IMR-90 (cell line): ENCODE measurements around the gene MRC1. TPM values are rescaled to one million over a fixed set of nuclear protein-coding genes. Genes with fewer than 3 reads are reported as not detected.

ENCODE experiments used
- ATAC-seq: fragments of 200-7000 bp; cut with Tn5 transposase; 2 replicates; pipeline ENCODE4 v1.9.1; 2020; ENCODE audit warnings: low read depth, mild to moderate bottlenecking, moderate library complexity
- BruUV-seq: library from RNA; stranded (reverse); fragments of 400-500 nt; replicated peaks from 2 replicates; lab custom pipeline; 2021; lab: Mats Ljungman, UMichigan
- CTCF ChIA-PET: fragments of 300-600 bp; formaldehyde crosslinking; extraction: SDS; loops from one replicate; lab custom pipeline; 2021; ENCODE audit warnings: antibody characterized with exemption; lab: Yijun Ruan, JAX
- POLR2A ChIA-PET: fragments of 300-600 bp; sonication (Branson Sonifier 250); formaldehyde crosslinking; loops from one replicate; lab custom pipeline; 2022; ENCODE audit warnings: antibody characterized with exemption; ENCODE audit not compliant: unreplicated experiment; lab: Charles Lee
- DNase-seq: peaks from one replicate; pipeline ENCODE4 v3.0.0; 2013
- H2AFZ ChIP-seq: replicated peaks from 2 replicates; pipeline ENCODE3; 2013; ENCODE audit warnings: low read length, mild to moderate bottlenecking; ENCODE audit not compliant: poor library complexity
- H2AK5ac ChIP-seq: 2 replicates; pipeline ENCODE4 v1.6.1; 2013; ENCODE audit warnings: low read depth, low read length, inconsistent platforms
- H2AK9ac ChIP-seq: replicated peaks from 2 replicates; pipeline ENCODE3; 2013; ENCODE audit warnings: mild to moderate bottlenecking, low read depth, low read length, moderate library complexity; ENCODE audit not compliant: poor library complexity
- H2BK120ac ChIP-seq: 2 replicates; pipeline ENCODE4 v1.6.1; 2013; ENCODE audit warnings: low read depth, low read length, inconsistent platforms
- H2BK15ac ChIP-seq: 3 replicates; pipeline ENCODE4 v1.6.1; 2013; ENCODE audit warnings: low read depth, low read length, inconsistent platforms
- H2BK20ac ChIP-seq: 2 replicates; pipeline ENCODE4 v1.6.1; 2013; ENCODE audit warnings: low read depth, mild to moderate bottlenecking, inconsistent platforms, low read length, moderate library complexity
- H2BK5ac ChIP-seq: 2 replicates; pipeline ENCODE4 v1.6.1; 2013; ENCODE audit warnings: mild to moderate bottlenecking, low read depth, low read length, inconsistent platforms; ENCODE audit not compliant: poor library complexity, severe bottlenecking
- H3K14ac ChIP-seq: replicated peaks from 2 replicates; pipeline ENCODE4 v1.6.1; 2013; ENCODE audit warnings: low read depth, low read length, inconsistent platforms
- H3K18ac ChIP-seq: 2 replicates; pipeline ENCODE4 v1.6.1; 2013; ENCODE audit warnings: low read depth, low read length, control low read depth
- H3K23ac ChIP-seq: 2 replicates; pipeline ENCODE4 v1.6.1; 2013; ENCODE audit warnings: low read depth, low read length, inconsistent platforms
- H3K27ac ChIP-seq: 2 replicates; pipeline ENCODE4 v1.5.1; 2013; ENCODE audit warnings: mild to moderate bottlenecking, control low read depth, low read length; ENCODE audit not compliant: insufficient read depth
- H3K27me3 ChIP-seq: 2 replicates; pipeline ENCODE4 v1.6.1; 2013; ENCODE audit warnings: low read length; ENCODE audit not compliant: control insufficient read depth, insufficient read depth
- H3K36me3 ChIP-seq: 2 replicates; pipeline ENCODE4 v1.6.1; 2013; ENCODE audit warnings: low read length, mixed read lengths; ENCODE audit not compliant: control insufficient read depth, insufficient read depth
- H3K4ac ChIP-seq: 2 replicates; pipeline ENCODE4 v1.6.1; 2013; ENCODE audit warnings: low read depth, low read length, inconsistent platforms
- H3K4me1 ChIP-seq: 2 replicates; pipeline ENCODE4 v1.6.1; 2013; ENCODE audit warnings: low read length, mixed read lengths; ENCODE audit not compliant: control insufficient read depth, insufficient read depth
- H3K4me2 ChIP-seq: 2 replicates; pipeline ENCODE4 v1.6.1; 2013; ENCODE audit warnings: low read depth, mild to moderate bottlenecking, control low read depth, low read length, moderate library complexity
- H3K4me3 ChIP-seq: 2 replicates; pipeline ENCODE4 v1.5.1; 2013; ENCODE audit warnings: low read depth, mild to moderate bottlenecking, control low read depth, low read length, moderate library complexity; ENCODE audit not compliant: insufficient read depth
- H3K56ac ChIP-seq: 2 replicates; pipeline ENCODE4 v1.6.1; 2013; ENCODE audit warnings: low read length, inconsistent platforms; ENCODE audit not compliant: insufficient read depth; ENCODE audit errors: extremely low read depth
- H3K79me1 ChIP-seq, 2 experiments: 2 replicates each; pipeline ENCODE4 v1.6.1; 2013; ENCODE audit warnings: low read length in 2 of 2, inconsistent platforms in 1 of 2, low read depth in 1 of 2
- H3K9ac ChIP-seq: 2 replicates; pipeline ENCODE4 v1.6.1; 2013; ENCODE audit warnings: low read depth, low read length, control low read depth
- H3K9me1 ChIP-seq: 2 replicates; pipeline ENCODE4 v1.6.1; 2013; ENCODE audit warnings: low read length, inconsistent platforms; ENCODE audit not compliant: insufficient read depth
- H3K9me3 ChIP-seq: 2 replicates; pipeline ENCODE4 v1.6.1; 2013; ENCODE audit warnings: low read length; ENCODE audit not compliant: control insufficient read depth, insufficient read depth
- H4K20me1 ChIP-seq: 2 replicates; pipeline ENCODE4 v1.6.1; 2013; ENCODE audit warnings: low read length, inconsistent platforms; ENCODE audit not compliant: insufficient read depth
- H4K5ac ChIP-seq: 2 replicates; pipeline ENCODE4 v1.6.1; 2013; ENCODE audit warnings: mild to moderate bottlenecking, low read depth, low read length, control low read depth
- H4K8ac ChIP-seq, 2 experiments: 2 replicates each; pipeline ENCODE4 v1.6.1; 2013; ENCODE audit warnings: low read depth in 2 of 2, low read length in 2 of 2, control low read depth in 1 of 2, inconsistent platforms in 1 of 2
- H4K91ac ChIP-seq: 2 replicates; pipeline ENCODE4 v1.6.1; 2013; ENCODE audit warnings: low read depth, low read length, inconsistent platforms; ENCODE audit not compliant: insufficient read depth
- BHLHE40 ChIP-seq: fragments of 150-350 bp; IDR thresholded peaks from 2 replicates; pipeline ENCODE4 v1.6.1; 2016; ENCODE audit warnings: mild to moderate bottlenecking, low read depth, low read length
- CEBPB ChIP-seq: IDR thresholded peaks from 2 replicates; pipeline ENCODE4 v1.6.1; 2012; ENCODE audit warnings: low read depth, low read length, improper control_type of control experiment
- CHD1 ChIP-seq: IDR thresholded peaks from 2 replicates; pipeline ENCODE4 v1.6.1; 2012; ENCODE audit warnings: low read depth, low read length, improper control_type of control experiment
- FOS ChIP-seq: fragments of 150-350 bp; IDR thresholded peaks from 2 replicates; pipeline ENCODE4 v1.6.1; 2016; ENCODE audit warnings: low read depth, low read length
- MAFK ChIP-seq: IDR thresholded peaks from 2 replicates; pipeline ENCODE4 v1.6.1; 2012; ENCODE audit warnings: low read depth, low read length, improper control_type of control experiment
- MAZ ChIP-seq: IDR thresholded peaks from 2 replicates; pipeline ENCODE4 v1.6.1; 2012; ENCODE audit warnings: low read depth, mild to moderate bottlenecking, low read length, improper control_type of control experiment, moderate library complexity, borderline replicate concordance
- MXI1 ChIP-seq: IDR thresholded peaks from 2 replicates; pipeline ENCODE4 v1.6.1; 2012; ENCODE audit warnings: low read depth, mild to moderate bottlenecking, low read length, moderate library complexity, borderline replicate concordance
- NFE2L2 ChIP-seq: fragments of 150-350 bp; IDR thresholded peaks from 2 replicates; pipeline ENCODE4 v1.6.1; 2016; ENCODE audit warnings: low read depth, mild to moderate bottlenecking, low read length
- POLR2A ChIP-seq: IDR thresholded peaks from 2 replicates; pipeline ENCODE4 v1.6.1; 2012; ENCODE audit warnings: mild to moderate bottlenecking, low read depth, low read length
- RAD21 ChIP-seq: IDR thresholded peaks from 2 replicates; pipeline ENCODE4 v1.6.1; 2012; ENCODE audit warnings: low read length, improper control_type of control experiment
- RCOR1 ChIP-seq: IDR thresholded peaks from 2 replicates; pipeline ENCODE4 v1.6.1; 2012; ENCODE audit warnings: mild to moderate bottlenecking, low read length, improper control_type of control experiment; ENCODE audit not compliant: insufficient replicate concordance
- RFX5 ChIP-seq: IDR thresholded peaks from 2 replicates; pipeline ENCODE4 v1.8.0; 2012; ENCODE audit warnings: low read depth, mild to moderate bottlenecking, low read length, moderate library complexity
- SMC3 ChIP-seq: fragments of 150-350 bp; IDR thresholded peaks from 2 replicates; pipeline ENCODE4 v1.6.1; 2016; ENCODE audit warnings: low read depth, mild to moderate bottlenecking, antibody characterized with exemption, low read length, moderate library complexity
- dilution Hi-C: fragments of 300-500 bp; cut with HindIII; formaldehyde crosslinking; loops from one replicate; pipeline ENCODE4 v1.14.3; 2018; ENCODE audit warnings: low sequenced_read_pairs; ENCODE audit not compliant: unreplicated experiment
- in situ Hi-C: fragments of 300-500 bp; cut with MboI; formaldehyde crosslinking; loops from 3 replicates; pipeline ENCODE4 v1.14.3; 2019; ENCODE audit warnings: low sequenced_read_pairs, inconsistent platforms, mixed read lengths
- intact Hi-C: fragments of 100-400 bp; cut with micrococcal nuclease; formaldehyde crosslinking; loops from 2 replicates; pipeline ENCODE4 v1.10.0; 2022
- polyA plus RNA-seq, 3 experiments: library from polyadenylated mRNA; depleted of rRNA; stranded (reverse); fragments of >200 nt; gene quantifications; 2 replicates each; pipeline ENCODE4 v1.2.3, GENCODE V29; 2012; ENCODE audit warnings: low replicate concordance in 1 of 3
- total RNA-seq: library from RNA; depleted of rRNA; stranded (reverse); fragments of >200 nt; gene quantifications from 2 replicates; pipeline ENCODE4 v1.2.3, GENCODE V29; 2012
- TF ChIP-seq, protein P1 (sequence below): conservative IDR thresholded peaks from 2 replicates; pipeline ENCODE4 v1.5.1; 2012; ENCODE audit warnings: mild to moderate bottlenecking, low read depth, low read length, improper control_type of control experiment
- TF ChIP-seq, protein P2 (sequence below): fragments of 150-350 bp; IDR thresholded peaks from 2 replicates; pipeline ENCODE4 v1.6.1; 2017; ENCODE audit warnings: mild to moderate bottlenecking, antibody characterized with exemption, low read length, low read depth
- TF ChIP-seq, protein P3 (sequence below): fragments of 150-350 bp; IDR thresholded peaks from 2 replicates; pipeline ENCODE4 v1.6.1; 2016; ENCODE audit warnings: low read depth, mild to moderate bottlenecking, low read length, moderate library complexity, borderline replicate concordance

The MRC1 gene
- total and polyA plus RNA-seq, 2 of the 4 experiments (the other 2 are of a cell fraction) = not detected

DNA sequence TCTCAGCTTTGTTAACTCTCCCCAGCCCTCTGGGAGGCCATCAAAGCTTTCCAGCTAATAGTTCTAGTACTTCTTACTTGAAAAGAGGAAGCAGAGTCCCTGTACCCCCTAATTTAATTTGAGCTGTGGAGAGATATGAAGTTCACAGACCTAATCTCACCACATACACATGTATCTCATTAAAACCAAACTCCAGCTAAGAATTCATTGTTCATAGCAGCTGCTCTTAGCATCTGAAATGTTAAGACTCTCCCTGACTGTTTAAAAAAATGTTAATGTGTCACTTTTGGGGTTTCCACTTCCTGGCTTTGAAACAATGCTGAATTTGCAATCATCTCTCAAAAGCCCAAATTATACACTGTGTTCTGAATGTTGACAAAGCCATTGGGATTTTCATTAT is 16.2 kb upstream of the MRC1 start:
- Histone ChIP-seq H3K14ac (no peak overlapping the region), H3K9me1 (0 out of 2 replicates have a peak, but pooled peaks cover 4% of the 10 kb centered on the region), H2BK120ac (no peak overlapping the region), H4K20me1 (no peaks in the 10 kb centered on the region), H3K23ac (no peak overlapping the region), H3K9me3 (no peaks in the 10 kb centered on the region), H2BK20ac (no peak overlapping the region), H2BK5ac (no peak overlapping the region), H3K4me1 (no peaks in the 10 kb centered on the region), H4K5ac (no peak overlapping the region), H2AK5ac (no peak overlapping the region), H3K27me3 (no peaks in the 10 kb centered on the region), H3K56ac (no peak overlapping the region), H2AFZ (no peak overlapping the region), H2BK15ac (no peak overlapping the region), H3K4me3 (no peak overlapping the region), H2AK9ac (no peak overlapping the region), H4K91ac (no peak overlapping the region), H3K4ac (no peak overlapping the region), H3K36me3 (no peaks in the 10 kb centered on the region), H3K4me2 (no peak overlapping the region), H3K18ac (no peak overlapping the region), H3K79me1 (no peaks in the 10 kb centered on the region), H4K8ac (no peak overlapping the region), H3K9ac (no peak overlapping the region), H3K27ac (no peak overlapping the region)
- TF ChIP-seq FOS = no peak
- TF ChIP-seq, protein P1, sequence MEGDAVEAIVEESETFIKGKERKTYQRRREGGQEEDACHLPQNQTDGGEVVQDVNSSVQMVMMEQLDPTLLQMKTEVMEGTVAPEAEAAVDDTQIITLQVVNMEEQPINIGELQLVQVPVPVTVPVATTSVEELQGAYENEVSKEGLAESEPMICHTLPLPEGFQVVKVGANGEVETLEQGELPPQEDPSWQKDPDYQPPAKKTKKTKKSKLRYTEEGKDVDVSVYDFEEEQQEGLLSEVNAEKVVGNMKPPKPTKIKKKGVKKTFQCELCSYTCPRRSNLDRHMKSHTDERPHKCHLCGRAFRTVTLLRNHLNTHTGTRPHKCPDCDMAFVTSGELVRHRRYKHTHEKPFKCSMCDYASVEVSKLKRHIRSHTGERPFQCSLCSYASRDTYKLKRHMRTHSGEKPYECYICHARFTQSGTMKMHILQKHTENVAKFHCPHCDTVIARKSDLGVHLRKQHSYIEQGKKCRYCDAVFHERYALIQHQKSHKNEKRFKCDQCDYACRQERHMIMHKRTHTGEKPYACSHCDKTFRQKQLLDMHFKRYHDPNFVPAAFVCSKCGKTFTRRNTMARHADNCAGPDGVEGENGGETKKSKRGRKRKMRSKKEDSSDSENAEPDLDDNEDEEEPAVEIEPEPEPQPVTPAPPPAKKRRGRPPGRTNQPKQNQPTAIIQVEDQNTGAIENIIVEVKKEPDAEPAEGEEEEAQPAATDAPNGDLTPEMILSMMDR = no peak
- TF ChIP-seq RFX5 = no peak
- TF ChIP-seq NFE2L2 = no peak
- no peak for TF ChIP-seq RCOR1
- TF ChIP-seq, protein P2, sequence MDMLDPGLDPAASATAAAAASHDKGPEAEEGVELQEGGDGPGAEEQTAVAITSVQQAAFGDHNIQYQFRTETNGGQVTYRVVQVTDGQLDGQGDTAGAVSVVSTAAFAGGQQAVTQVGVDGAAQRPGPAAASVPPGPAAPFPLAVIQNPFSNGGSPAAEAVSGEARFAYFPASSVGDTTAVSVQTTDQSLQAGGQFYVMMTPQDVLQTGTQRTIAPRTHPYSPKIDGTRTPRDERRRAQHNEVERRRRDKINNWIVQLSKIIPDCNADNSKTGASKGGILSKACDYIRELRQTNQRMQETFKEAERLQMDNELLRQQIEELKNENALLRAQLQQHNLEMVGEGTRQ = no peak
- no peak for TF ChIP-seq CHD1
- no peak for TF ChIP-seq BHLHE40
- TF ChIP-seq POLR2A = no peak
- no peak for TF ChIP-seq CEBPB
- no peak for TF ChIP-seq MAFK
- TF ChIP-seq MXI1 = no peak
- TF ChIP-seq RAD21 = no peak
- TF ChIP-seq, protein P3, sequence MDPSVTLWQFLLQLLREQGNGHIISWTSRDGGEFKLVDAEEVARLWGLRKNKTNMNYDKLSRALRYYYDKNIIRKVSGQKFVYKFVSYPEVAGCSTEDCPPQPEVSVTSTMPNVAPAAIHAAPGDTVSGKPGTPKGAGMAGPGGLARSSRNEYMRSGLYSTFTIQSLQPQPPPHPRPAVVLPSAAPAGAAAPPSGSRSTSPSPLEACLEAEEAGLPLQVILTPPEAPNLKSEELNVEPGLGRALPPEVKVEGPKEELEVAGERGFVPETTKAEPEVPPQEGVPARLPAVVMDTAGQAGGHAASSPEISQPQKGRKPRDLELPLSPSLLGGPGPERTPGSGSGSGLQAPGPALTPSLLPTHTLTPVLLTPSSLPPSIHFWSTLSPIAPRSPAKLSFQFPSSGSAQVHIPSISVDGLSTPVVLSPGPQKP = no peak
- TF ChIP-seq MAZ = no peak
- no peak for TF ChIP-seq SMC3
- in situ Hi-C loops (no loop called here), intact Hi-C loops (no loop called here), dilution Hi-C loops (no loop called here)
- DNase-seq (no peak), ATAC-seq (no peak)
- ChIA-PET POLR2A (no interaction called here), CTCF (no interaction called here)
- no TSS peak for BruUV-seq
